ENCODE data around the gene MLLT3. TPM values are rescaled to one million over a fixed set of nuclear protein-coding genes. Genes with fewer than 3 reads are reported as not detected.
A peak's percentile ranks its signal among the peaks of the same experiment; 100 is the strongest.

The MLLT3 gene
- total RNA-seq, 1 donor from 2014 or later = 39.1 TPM

GRCh38 chr9:20294046-20294750, 328.1 kb downstream of the MLLT3 start:
- no peak for TF ChIP-seq EZH2 (IDR thresholded peaks at IDR 0.05)
- no peak overlapping the region for H3K4me3 Mint-ChIP-seq
- Histone ChIP-seq H3K9me3 (ENCODE audit: low read depth) (no peaks in the 10 kb centered on the region), H3K27ac (no peak overlapping the region), H3K27me3 (no peaks in the 10 kb centered on the region), H3K9ac (no peak overlapping the region), H2AFZ (replicated peaks) (no peak overlapping the region), H3K79me2 (ENCODE audit: low read depth) (no peaks in the 10 kb centered on the region), H3K4me3 (no peak overlapping the region), H3K4me2 (no peak overlapping the region), H3K4me1 (peaks cover 19% of the 10 kb centered on the region), H3F3A (ENCODE audit: low read depth) (no peaks in the 10 kb centered on the region), H3K36me3 (no peaks in the 10 kb centered on the region), H4K20me1 (ENCODE audit: low read depth) (no peaks in the 10 kb centered on the region)
- peaks cover 5% of the 10 kb centered on the region for H3K9me3 Mint-ChIP-seq
- peaks cover 5% of the 10 kb centered on the region for H3K27me3 Mint-ChIP-seq (ENCODE audit: insufficient read depth, low read depth)
- H3K27ac Mint-ChIP-seq = no peak overlapping the region
- H3K36me3 Mint-ChIP-seq = no peaks in the 10 kb centered on the region
- peaks cover 19% of the 10 kb centered on the region for H3K4me1 Mint-ChIP-seq
- no peak for DNase-seq (ENCODE audit: low spot score)

- Histone ChIP-seq H3K79me2 (ENCODE audit: low read depth) (no peaks in the 10 kb centered on the region), H3K27me3 (no peaks in the 10 kb centered on the region), H3F3A (ENCODE audit: low read depth) (no peaks in the 10 kb centered on the region), H4K20me1 (ENCODE audit: low read depth) (no peaks in the 10 kb centered on the region), H3K4me1 (peaks cover 21% of the 10 kb centered on the region), H3K9ac (no peak overlapping the region), H3K27ac (no peak overlapping the region), H3K4me3 (no peak overlapping the region), H3K4me2 (no peak overlapping the region), H3K36me3 (no peaks in the 10 kb centered on the region), H2AFZ (replicated peaks) (no peak overlapping the region), H3K9me3 (ENCODE audit: low read depth) (no peaks in the 10 kb centered on the region)
- Mint-ChIP-seq H3K36me3 (no peaks in the 10 kb centered on the region), H3K27me3 (ENCODE audit: insufficient read depth, low read depth) (peaks cover 8% of the 10 kb centered on the region), H3K9me3 (peaks cover 5% of the 10 kb centered on the region), H3K4me1 (peaks cover 21% of the 10 kb centered on the region), H3K27ac (no peak overlapping the region), H3K4me3 (no peak overlapping the region)
- TF ChIP-seq EZH2 (IDR thresholded peaks at IDR 0.05) = no peak
- TF ChIP-seq EZH2phosphoT487 (IDR thresholded peaks at IDR 0.05) = no peak
- TF ChIP-seq, protein P1, sequence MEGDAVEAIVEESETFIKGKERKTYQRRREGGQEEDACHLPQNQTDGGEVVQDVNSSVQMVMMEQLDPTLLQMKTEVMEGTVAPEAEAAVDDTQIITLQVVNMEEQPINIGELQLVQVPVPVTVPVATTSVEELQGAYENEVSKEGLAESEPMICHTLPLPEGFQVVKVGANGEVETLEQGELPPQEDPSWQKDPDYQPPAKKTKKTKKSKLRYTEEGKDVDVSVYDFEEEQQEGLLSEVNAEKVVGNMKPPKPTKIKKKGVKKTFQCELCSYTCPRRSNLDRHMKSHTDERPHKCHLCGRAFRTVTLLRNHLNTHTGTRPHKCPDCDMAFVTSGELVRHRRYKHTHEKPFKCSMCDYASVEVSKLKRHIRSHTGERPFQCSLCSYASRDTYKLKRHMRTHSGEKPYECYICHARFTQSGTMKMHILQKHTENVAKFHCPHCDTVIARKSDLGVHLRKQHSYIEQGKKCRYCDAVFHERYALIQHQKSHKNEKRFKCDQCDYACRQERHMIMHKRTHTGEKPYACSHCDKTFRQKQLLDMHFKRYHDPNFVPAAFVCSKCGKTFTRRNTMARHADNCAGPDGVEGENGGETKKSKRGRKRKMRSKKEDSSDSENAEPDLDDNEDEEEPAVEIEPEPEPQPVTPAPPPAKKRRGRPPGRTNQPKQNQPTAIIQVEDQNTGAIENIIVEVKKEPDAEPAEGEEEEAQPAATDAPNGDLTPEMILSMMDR (IDR thresholded peaks at IDR 0.05) = no peak
- no peak for DNase-seq (ENCODE audit: low spot score)
Measured at GRCh38 chr9:20292002-20292401, 330.3 kb downstream of the MLLT3 start.

Small RNA genes lying within 50 kb of the gene (microRNA-seq; reads per million reads assigned to microRNA genes)
- gene MIR4473 (3.8 reads per million, percentile 19 among the genes with 10 or more reads in this experiment), gene MIR4474 (not detected)

Small RNA genes lying within 50 kb of the gene (small RNA-seq; reads per million reads assigned to genes)
- gene MIR4473 (not detected), gene MIR4474 (not detected), gene RNU4-26P (not detected)

Other genes with a start within 250 kb of the MLLT3 start
- gene FOCAD, start 61.8 kb upstream of the MLLT3 start, total RNA-seq (ENCODE audit: low replicate concordance) = 92.9 and 146 TPM in 2 replicates